Measurements from ENCODE around the gene DAO. TPM values are rescaled to one million over a fixed set of nuclear protein-coding genes. Genes with fewer than 3 reads are reported as not detected.

DAO gene
- total and polyA plus RNA-seq, 7 experiments from 2014 or later = not detected

DNA sequence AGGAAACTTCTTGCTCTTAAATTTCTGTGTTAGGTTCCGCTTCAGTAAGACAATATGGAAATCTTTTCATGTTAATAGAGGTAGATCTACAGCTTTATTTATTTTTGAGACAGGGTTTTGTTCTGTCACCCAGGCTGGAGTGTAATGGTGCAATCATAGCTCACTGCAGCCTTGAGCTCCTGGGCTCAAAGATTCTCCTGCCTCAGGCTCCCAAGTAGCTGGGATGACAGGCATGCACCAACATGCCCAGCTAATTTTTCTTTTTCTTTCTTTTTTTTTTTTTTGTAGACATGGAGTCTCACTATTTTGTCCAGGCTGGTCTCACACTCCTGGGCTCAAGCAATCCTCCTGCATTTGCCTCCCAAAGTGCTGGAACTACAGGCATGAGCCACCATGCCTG, 70.1 kb downstream of the DAO start:
- Mint-ChIP-seq H3K27me3 (peaks cover 4 to 24% (median 17%) of the 10 kb centered on the region in 5 donors), H3K4me1 (peaks cover 0 to 6% (median 4%) of the 10 kb centered on the region in 7 donors), H3K9me3 (peaks cover 2 to 10% (median 7%) of the 10 kb centered on the region in 11 donors), H3K4me3 (no peak overlapping the region), H3K27ac (no peak overlapping the region), H3K36me3 (no peaks in the 10 kb centered on the region)
- DNase-seq = no peak
- Histone ChIP-seq H3K36me3 (ENCODE audit: control insufficient read depth in 2 of 3, insufficient read depth in 3 of 3, low read length in 3 of 3) (no peaks in the 10 kb centered on the region), H3K4me1 (ENCODE audit: control insufficient read depth in 2 of 2, insufficient read depth in 2 of 2, low read length in 2 of 2) (no peaks in the 10 kb centered on the region), H3K27me3 (ENCODE audit: control insufficient read depth in 2 of 2, insufficient read depth in 2 of 2, low read length in 2 of 2) (no peaks in the 10 kb centered on the region), H3K9me3 (ENCODE audit: control insufficient read depth in 2 of 3, low read length in 3 of 3) (no peaks in the 10 kb centered on the region), H3K4me3 (ENCODE audit: low read length) (no peak overlapping the region), H3K27ac (ENCODE audit: low read depth, low read length) (no peak overlapping the region)
- ATAC-seq = no peak
- intact Hi-C loops (cut with micrococcal nuclease) = no loop called here
- CTCF ChIA-PET = interaction anchor here (0.6 to 0.8 kb wide), 3 partner anchors 24 to 333 kb away, joined by 3 to 5 read pairs (median 3); no protein-coding TSS in a partner anchor
- POLR2A ChIA-PET = no interaction called here

Small RNA genes within 50 kb of the gene (microRNA-seq; reads per million reads assigned to microRNA genes)
- not detected for gene MIR619 (ENCODE audit: borderline microRNAs expressed)

Other genes with a start within 250 kb of the DAO start
- 100 to 1,000 TPM in 4 of 5 experiments, 10 to 100 TPM in 1; 54.3 to 217 (median 154) TPM for gene SELPLG, start 246.2 kb upstream of the DAO start, total RNA-seq
- gene SELPLG, start 246.2 kb upstream of the DAO start, polyA plus RNA-seq = 100 to 1,000 TPM; 530 to 831 TPM
- 10 to 100 TPM in 3 of 5 experiments, 1 to 10 TPM in 2; 7.6 to 71.8 (median 15.7) TPM for gene CORO1C, start 148.6 kb upstream of the DAO start, total RNA-seq
- gene CORO1C, start 148.6 kb upstream of the DAO start, polyA plus RNA-seq = 1 to 10 TPM; 2.5 to 4.0 TPM
- 10 to 100 TPM; 23.4 to 32.8 (median 29.9) TPM for gene SSH1, start 22.5 kb upstream of the DAO start, total RNA-seq
- gene SSH1, start 22.5 kb upstream of the DAO start, polyA plus RNA-seq = 1 to 10 TPM; 5.2 to 7.7 TPM
- not detected for gene SVOP, start 141.0 kb downstream of the DAO start, total RNA-seq
- gene SVOP, start 141.0 kb downstream of the DAO start, polyA plus RNA-seq = not detected
- gene USP30, start 172.5 kb downstream of the DAO start, total RNA-seq = 10 to 100 TPM in 4 of 5 experiments, 1 to 10 TPM in 1; 7.8 to 15.7 (median 12.9) TPM
- 10 to 100 TPM; 11.0 to 15.7 TPM for gene USP30, start 172.5 kb downstream of the DAO start, polyA plus RNA-seq
- 10 to 100 TPM; 13.2 to 21.4 (median 17.6) TPM for gene ALKBH2, start 213.4 kb downstream of the DAO start, total RNA-seq
- gene ALKBH2, start 213.4 kb downstream of the DAO start, polyA plus RNA-seq = 10 to 100 TPM; 18.0 to 23.2 TPM
- 10 to 100 TPM in 3 of 5 experiments, 1 to 10 TPM in 2; 7.7 to 54.8 (median 13.6) TPM for gene UNG, start 217.5 kb downstream of the DAO start, total RNA-seq
- gene UNG, start 217.5 kb downstream of the DAO start, polyA plus RNA-seq = 10 to 100 TPM; 21.9 to 34.7 TPM
- 10 to 100 TPM in 4 of 5 experiments, 1 to 10 TPM in 1; 8.8 to 58.3 (median 40.8) TPM for gene ACACB, start 236.5 kb downstream of the DAO start, total RNA-seq
- gene ACACB, start 236.5 kb downstream of the DAO start, polyA plus RNA-seq = 1 to 10 TPM; 3.8 to 4.5 TPM

Measured in naive thymus-derived CD4-positive, alpha-beta T cell (primary cell).